H9 (cell line): ENCODE measurements around the gene MED22. TPM values are rescaled to one million over a fixed set of nuclear protein-coding genes. Genes with fewer than 3 reads are reported as not detected.

Experiments
- DNase-seq: peaks from one replicate; pipeline ENCODE4 v3.0.0-alpha.2; 2017
- H2AFZ ChIP-seq: one replicate; pipeline ENCODE4 v1.6.1; 2013; ENCODE audit warnings: mild to moderate bottlenecking, low read length, control low read depth, moderate library complexity
- H2AK5ac ChIP-seq: 2 replicates; pipeline ENCODE4 v1.6.1; 2013; ENCODE audit warnings: low read length, control low read depth, mixed read lengths; ENCODE audit not compliant: insufficient read length
- H2BK120ac ChIP-seq: one replicate; pipeline ENCODE4 v1.6.1; 2013; ENCODE audit warnings: low read depth, mild to moderate bottlenecking, low read length, control low read depth, inconsistent platforms; ENCODE audit not compliant: poor library complexity, severe bottlenecking
- H2BK12ac ChIP-seq: 2 replicates; pipeline ENCODE4 v1.6.1; 2013; ENCODE audit warnings: low read length, control low read depth, mixed read lengths, low read depth; ENCODE audit not compliant: insufficient read length
- H2BK15ac ChIP-seq: 2 replicates; pipeline ENCODE4 v1.6.1; 2013; ENCODE audit warnings: low read depth, low read length, control low read depth
- H2BK20ac ChIP-seq: one replicate; pipeline ENCODE4 v1.6.1; 2013; ENCODE audit warnings: low read depth, mild to moderate bottlenecking, low read length, control low read depth, inconsistent platforms; ENCODE audit not compliant: poor library complexity, severe bottlenecking
- H2BK5ac ChIP-seq: 2 replicates; pipeline ENCODE4 v1.6.1; 2013; ENCODE audit warnings: low read length, control low read depth, mixed read lengths; ENCODE audit not compliant: insufficient read length
- H3K14ac ChIP-seq: 2 replicates; pipeline ENCODE4 v1.6.1; 2013; ENCODE audit warnings: low read length, control low read depth; ENCODE audit not compliant: insufficient read depth
- H3K18ac ChIP-seq: 2 replicates; pipeline ENCODE4 v1.6.1; 2013; ENCODE audit warnings: low read depth, mild to moderate bottlenecking, mixed read lengths, low read length, control low read depth; ENCODE audit not compliant: insufficient read length
- H3K23ac ChIP-seq: 2 replicates; pipeline ENCODE4 v1.6.1; 2013; ENCODE audit warnings: low read length, control low read depth, mixed read lengths, low read depth; ENCODE audit not compliant: insufficient read length
- H3K23me2 ChIP-seq: 2 replicates; pipeline ENCODE4 v1.6.1; 2013; ENCODE audit warnings: low read depth, mild to moderate bottlenecking, mixed read lengths, low read length, control low read depth; ENCODE audit not compliant: insufficient read length, poor library complexity, severe bottlenecking
- H3K27ac ChIP-seq: 2 replicates; pipeline ENCODE4 v1.5.1; 2013; ENCODE audit warnings: low read length, control low read depth, mixed read lengths, low read depth; ENCODE audit not compliant: insufficient read length
- H3K27me3 ChIP-seq: 2 replicates; pipeline ENCODE4 v1.6.1; 2013; ENCODE audit warnings: low read length, control low read depth, inconsistent platforms; ENCODE audit not compliant: insufficient read depth
- H3K4ac ChIP-seq: 2 replicates; pipeline ENCODE4 v1.6.1; 2013; ENCODE audit warnings: low read depth, mild to moderate bottlenecking, control low read depth, inconsistent platforms, low read length, moderate library complexity
- H3K4me1 ChIP-seq: 2 replicates; pipeline ENCODE4 v1.6.1; 2013; ENCODE audit warnings: low read length, control low read depth, inconsistent platforms; ENCODE audit not compliant: insufficient read depth
- H3K4me2 ChIP-seq: 2 replicates; pipeline ENCODE4 v1.6.1; 2013; ENCODE audit warnings: low read length, control low read depth, mixed read lengths; ENCODE audit not compliant: insufficient read length, insufficient read depth
- H3K56ac ChIP-seq: 2 replicates; pipeline ENCODE4 v1.6.1; 2013; ENCODE audit warnings: low read depth, mild to moderate bottlenecking, mixed read lengths, low read length, control low read depth; ENCODE audit not compliant: insufficient read length
- H3K79me1 ChIP-seq: 2 replicates; pipeline ENCODE4 v1.6.1; 2013; ENCODE audit warnings: low read depth, mild to moderate bottlenecking, moderate library complexity, low read length, control low read depth, inconsistent platforms; ENCODE audit not compliant: insufficient read depth, poor library complexity, severe bottlenecking
- H3K79me2 ChIP-seq: 2 replicates; pipeline ENCODE4 v1.6.1; 2013; ENCODE audit warnings: low read length, control low read depth, inconsistent platforms; ENCODE audit not compliant: insufficient read depth
- H3K9ac ChIP-seq: 2 replicates; pipeline ENCODE4 v1.6.1; 2013; ENCODE audit warnings: low read length, control low read depth, mixed read lengths; ENCODE audit not compliant: insufficient read length; ENCODE audit errors: extremely low read depth
- H3K9me3 ChIP-seq: one replicate; pipeline ENCODE4 v1.6.1; 2013; ENCODE audit warnings: low read depth, low read length, inconsistent platforms; ENCODE audit not compliant: control insufficient read depth
- H3T11ph ChIP-seq: one replicate; pipeline ENCODE4 v1.6.1; 2013; ENCODE audit warnings: mild to moderate bottlenecking, low read length, control low read depth, inconsistent platforms
- H4K20me1 ChIP-seq: one replicate; pipeline ENCODE4 v1.6.1; 2013; ENCODE audit not compliant: control insufficient read depth, insufficient read length, insufficient read depth
- H4K5ac ChIP-seq: 2 replicates; pipeline ENCODE4 v1.6.1; 2013; ENCODE audit warnings: low read depth, mild to moderate bottlenecking, mixed read lengths, low read length, control low read depth; ENCODE audit not compliant: insufficient read length
- H4K8ac ChIP-seq: replicated peaks from 2 replicates; pipeline ENCODE4 v1.6.1; 2013; ENCODE audit warnings: low read length, control low read depth, mixed read lengths, low read depth; ENCODE audit not compliant: insufficient read length
- H4K91ac ChIP-seq: 2 replicates; pipeline ENCODE4 v1.6.1; 2013; ENCODE audit warnings: low read depth, mild to moderate bottlenecking, moderate library complexity, mixed read lengths, low read length, control low read depth; ENCODE audit not compliant: insufficient read length
- H3K27ac Mint-ChIP-seq, 3 experiments: 2 replicates in 2 of 3; 3 replicates in 1 of 3; pipeline ENCODE4 v1.8.0; 2020 to 2021; ENCODE audit warnings: mixed read lengths in 3 of 3, mild to moderate bottlenecking in 1 of 3, moderate library complexity in 1 of 3
- H3K27me3 Mint-ChIP-seq: 2 replicates; pipeline ENCODE4 v1.8.0; 2021; ENCODE audit warnings: low read depth, mild to moderate bottlenecking, moderate library complexity, mixed read lengths
- H3K36me3 Mint-ChIP-seq, 3 experiments: 2 replicates in 2 of 3; 3 replicates in 1 of 3; pipeline ENCODE4 v1.8.0; 2020 to 2021; ENCODE audit warnings: low read depth in 3 of 3, mixed read lengths in 3 of 3; ENCODE audit not compliant: insufficient read depth in 1 of 3
- H3K4me1 Mint-ChIP-seq, 2 experiments: 2 replicates each; pipeline ENCODE4 v1.8.0; 2020; ENCODE audit warnings: mixed read lengths in 2 of 2
- H3K4me3 Mint-ChIP-seq, 2 experiments: 2 replicates in 1 of 2; 3 replicates in 1 of 2; pipeline ENCODE4 v1.8.0; 2020 to 2021; ENCODE audit warnings: mild to moderate bottlenecking in 2 of 2, mixed read lengths in 2 of 2, moderate library complexity in 1 of 2
- H3K9me3 Mint-ChIP-seq, 2 experiments: 2 replicates in 1 of 2; 3 replicates in 1 of 2; pipeline ENCODE4 v1.8.0; 2020; ENCODE audit warnings: mild to moderate bottlenecking in 2 of 2, mixed read lengths in 2 of 2, moderate library complexity in 1 of 2
- CTCF ChIP-seq: fragments of 200-600 bp; sonication (generic); conservative IDR thresholded peaks from 3 replicates; pipeline ENCODE4 v1.8.0; 2021; ENCODE audit warnings: antibody characterized with exemption, mild to moderate bottlenecking
- WGBS: extraction: QIAGEN DNeasy Blood & Tissue Kit; methylation state at CpG from one replicate; pipeline ENCODE4 v1.1.7; 2013; ENCODE audit warnings: missing lambda C conversion rate, low lambda C conversion rate, mixed read lengths; ENCODE audit not compliant: insufficient read length; ENCODE audit errors: extremely low coverage; 5-methylcytosine and 5-hydroxymethylcytosine counted together
- total RNA-seq: library from RNA; stranded (reverse); gene quantifications from 2 replicates; pipeline ENCODE4 v1.2.1, GENCODE V29; 2021

Gene MED22
- total RNA-seq, 1 experiment from 2014 or later: 60.1 TPM

GRCh38 chr9:133367778-133368177, 19.8 kb upstream of the MED22 start:
- Histone ChIP-seq H3K79me2 (peaks cover 46% of the 10 kb centered on the region; the same call in 1 of the 2 replicates), H2AK5ac (no peak overlapping the region), H3K14ac (no peak overlapping the region; the same call in 1 of the 2 replicates), H3T11ph (no peak overlapping the region), H3K27me3 (no peaks in the 10 kb centered on the region), H3K18ac (no peak overlapping the region), H3K27ac (no peak overlapping the region), H3K23me2 (no peaks in the 10 kb centered on the region), H3K56ac (no peak overlapping the region), H3K4ac (no peak overlapping the region), H2BK5ac (no peak overlapping the region), H3K9ac (no peak overlapping the region), H3K4me2 (no peak overlapping the region), H4K8ac (no peak overlapping the region), H2AFZ (no peak overlapping the region), H4K5ac (no peak overlapping the region), H2BK120ac (no peak overlapping the region), H4K20me1 (no peaks in the 10 kb centered on the region), H4K91ac (no peak overlapping the region), H2BK12ac (no peak overlapping the region), H2BK15ac (peak overlapping the region; percentile 16; the same call in 1 of the 2 replicates), H2BK20ac (no peak overlapping the region), H3K23ac (no peak overlapping the region), H3K79me1 (peaks cover 30% of the 10 kb centered on the region), H3K4me1 (no peaks in the 10 kb centered on the region), H3K9me3 (no peaks in the 10 kb centered on the region)
- DNase-seq: no peak
- Mint-ChIP-seq H3K27me3 (no peaks in the 10 kb centered on the region), H3K4me1 (peaks cover 0 to 6% of the 10 kb centered on the region in 2 experiments; a peak in 2 of 4 replicates), H3K4me3 (no peak overlapping the region), H3K27ac (no peak overlapping the region), H3K9me3 (no peaks in the 10 kb centered on the region), H3K36me3 (peaks cover 33 to 87% (median 75%) of the 10 kb centered on the region in 3 experiments; a peak in 6 of 7 replicates)
- TF ChIP-seq CTCF: no peak
- WGBS: no CpG with 5 or more reads among the region's 10 CpGs
